ENCODE data around the gene KCTD18.

KCTD18 gene

DNA sequence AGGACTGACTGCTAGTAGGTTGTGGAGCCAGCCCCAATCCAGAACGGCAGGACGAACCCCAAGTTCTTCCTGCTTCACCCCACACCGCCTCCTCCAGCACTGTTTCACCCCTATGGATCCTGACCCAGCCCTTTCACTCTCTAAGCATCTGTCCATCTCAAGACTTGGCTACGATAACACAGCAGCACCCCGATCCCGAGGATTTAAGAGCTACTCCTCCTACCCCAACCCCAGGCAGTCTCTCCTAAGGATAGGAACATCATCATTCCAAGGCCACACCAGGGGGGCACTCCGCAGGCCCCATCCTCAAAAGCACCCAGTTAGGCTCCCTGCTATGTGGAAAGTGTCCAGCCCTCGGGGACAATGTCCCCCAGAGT, 645 bp downstream of the KCTD18 start:
- Histone ChIP-seq H3K18ac (ENCODE audit: low read length) (peak overlapping the region; percentile 96), H3K27me3 (ENCODE audit: control insufficient read depth in 3 of 3, insufficient read depth in 3 of 3, low read depth in 1 of 3, low read length in 3 of 3) (peaks cover 0 to 27% (median 0%) of the 10 kb centered on the region in 3 experiments), H3K4ac (ENCODE audit: low read length) (no peak overlapping the region), H2AFZ (ENCODE audit: low read length) (peak overlapping the region; percentile 87), H2BK120ac (ENCODE audit: low read depth, low read length) (no peak overlapping the region), H3K27ac (replicated peaks; ENCODE audit: low read length) (no peak overlapping the region), H2BK5ac (ENCODE audit: low read length) (no peak overlapping the region), H3K4me2 (ENCODE audit: insufficient read depth, low read length, poor library complexity, severe bottlenecking) (peak overlapping the region; percentile 61), H4K8ac (ENCODE audit: low read depth, low read length) (no peak overlapping the region), H2BK12ac (ENCODE audit: low read length) (no peak overlapping the region), H3K36me3 (replicated peaks in 1 of 2; ENCODE audit: control insufficient read depth in 2 of 2, insufficient read depth in 2 of 2, low read length in 2 of 2) (peaks cover 0 to 2% of the 10 kb centered on the region in 2 donors), H3K4me1 (ENCODE audit: control insufficient read depth in 2 of 2, insufficient read depth in 1 of 2, low read depth in 1 of 2, low read length in 2 of 2) (peaks cover 4 to 6% of the 10 kb centered on the region in 2 donors), H3K4me3 (ENCODE audit: low read length in 2 of 2) (peak overlapping the region; percentile 74 to 81), H3K79me1 (ENCODE audit: low read depth, low read length) (no peaks in the 10 kb centered on the region), H2BK15ac (ENCODE audit: low read length) (no peak overlapping the region), H3K9ac (ENCODE audit: low read depth, low read length, poor library complexity) (peak overlapping the region; percentile 75), H3K14ac (ENCODE audit: low read length) (no peak overlapping the region), H2AK5ac (ENCODE audit: low read depth, low read length) (peak overlapping the region; percentile 30), H3K23ac (ENCODE audit: low read depth, low read length, poor library complexity) (no peak overlapping the region), H4K91ac (ENCODE audit: low read depth, low read length, poor library complexity) (no peak overlapping the region), H3K9me3 (replicated peaks in 1 of 2; ENCODE audit: control insufficient read depth in 2 of 2, insufficient read depth in 1 of 2, low read depth in 1 of 2, low read length in 2 of 2) (no peaks in the 10 kb centered on the region)
- DNase-seq (ENCODE audit: low spot score): no peak
- WGBS, 2 donors (ENCODE audit: extremely low coverage in 2 of 2, insufficient read length in 2 of 2, insufficient replicate concordance in 1 of 2): no CpG with 5 or more reads among the region's 8 CpGs

GRCh38 chr2:200507179-200507578, 2.7 kb downstream of the KCTD18 start:
- Histone ChIP-seq H3K14ac (ENCODE audit: low read length) (no peak overlapping the region), H4K8ac (ENCODE audit: low read depth, low read length) (no peak overlapping the region), H2BK12ac (ENCODE audit: low read length) (no peak overlapping the region), H3K4me1 (ENCODE audit: control insufficient read depth in 2 of 2, insufficient read depth in 1 of 2, low read depth in 1 of 2, low read length in 2 of 2) (peaks cover 4 to 6% of the 10 kb centered on the region in 2 donors), H3K4ac (ENCODE audit: low read length) (no peak overlapping the region), H3K9ac (ENCODE audit: low read depth, low read length, poor library complexity) (no peak overlapping the region), H2BK120ac (ENCODE audit: low read depth, low read length) (no peak overlapping the region), H2BK15ac (ENCODE audit: low read length) (no peak overlapping the region), H3K9me3 (replicated peaks in 1 of 2; ENCODE audit: control insufficient read depth in 2 of 2, insufficient read depth in 1 of 2, low read depth in 1 of 2, low read length in 2 of 2) (no peaks in the 10 kb centered on the region), H3K4me3 (ENCODE audit: low read length in 2 of 2) (no peak overlapping the region), H3K4me2 (ENCODE audit: insufficient read depth, low read length, poor library complexity, severe bottlenecking) (no peak overlapping the region), H2AK5ac (ENCODE audit: low read depth, low read length) (no peak overlapping the region), H3K27ac (replicated peaks; ENCODE audit: low read length) (no peak overlapping the region), H3K23ac (ENCODE audit: low read depth, low read length, poor library complexity) (no peak overlapping the region), H3K18ac (ENCODE audit: low read length) (no peak overlapping the region), H4K91ac (ENCODE audit: low read depth, low read length, poor library complexity) (no peak overlapping the region), H3K36me3 (replicated peaks in 1 of 2; ENCODE audit: control insufficient read depth in 2 of 2, insufficient read depth in 2 of 2, low read length in 2 of 2) (peaks cover 0 to 9% of the 10 kb centered on the region in 2 donors), H2AFZ (ENCODE audit: low read length) (no peak overlapping the region), H3K27me3 (ENCODE audit: control insufficient read depth in 3 of 3, insufficient read depth in 3 of 3, low read depth in 1 of 3, low read length in 3 of 3) (peaks cover 0 to 11% (median 0%) of the 10 kb centered on the region in 3 experiments), H3K79me1 (ENCODE audit: low read depth, low read length) (no peaks in the 10 kb centered on the region), H2BK5ac (ENCODE audit: low read length) (no peak overlapping the region)
- WGBS, 2 donors (ENCODE audit: extremely low coverage in 2 of 2, insufficient read length in 2 of 2, insufficient replicate concordance in 1 of 2): 100% methylated on average over 1 of the region's 2 CpGs
- no peak for DNase-seq (ENCODE audit: low spot score)

DNA sequence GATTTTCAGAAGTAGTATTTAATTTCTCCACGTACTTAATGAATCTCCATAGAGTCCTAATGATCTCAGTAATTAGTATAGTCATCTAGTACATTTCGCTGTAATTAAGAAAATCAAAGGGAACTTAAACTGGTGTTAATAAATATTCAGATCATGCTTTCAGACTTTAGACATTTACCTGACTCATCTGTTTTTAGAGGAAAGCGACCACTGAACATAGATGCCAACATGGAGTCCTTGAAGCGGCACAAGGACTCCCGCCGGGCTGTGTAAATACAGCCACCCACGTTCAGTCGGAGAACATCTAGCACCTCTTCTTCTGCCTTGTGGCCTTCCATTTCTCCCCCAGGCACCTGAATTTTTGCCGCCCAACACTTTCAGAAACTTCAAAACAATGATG, 3.2 kb downstream of the KCTD18 start:
- Histone ChIP-seq H3K4me2 (ENCODE audit: insufficient read depth, low read length, poor library complexity, severe bottlenecking) (no peak overlapping the region), H3K4me3 (ENCODE audit: low read length in 2 of 2) (no peak overlapping the region), H2BK15ac (ENCODE audit: low read length) (no peak overlapping the region), H2BK12ac (ENCODE audit: low read length) (no peak overlapping the region), H3K4ac (ENCODE audit: low read length) (no peak overlapping the region), H3K23ac (ENCODE audit: low read depth, low read length, poor library complexity) (no peak overlapping the region), H3K4me1 (ENCODE audit: control insufficient read depth in 2 of 2, insufficient read depth in 1 of 2, low read depth in 1 of 2, low read length in 2 of 2) (peaks cover 4 to 6% of the 10 kb centered on the region in 2 donors), H2AK5ac (ENCODE audit: low read depth, low read length) (no peak overlapping the region), H2BK120ac (ENCODE audit: low read depth, low read length) (no peak overlapping the region), H3K14ac (ENCODE audit: low read length) (no peak overlapping the region), H3K27me3 (ENCODE audit: control insufficient read depth in 3 of 3, insufficient read depth in 3 of 3, low read depth in 1 of 3, low read length in 3 of 3) (peaks cover 0 to 10% (median 0%) of the 10 kb centered on the region in 3 experiments), H3K36me3 (replicated peaks in 1 of 2; ENCODE audit: control insufficient read depth in 2 of 2, insufficient read depth in 2 of 2, low read length in 2 of 2) (peaks cover 0 to 9% of the 10 kb centered on the region in 2 donors), H3K18ac (ENCODE audit: low read length) (no peak overlapping the region), H4K8ac (ENCODE audit: low read depth, low read length) (no peak overlapping the region), H2BK5ac (ENCODE audit: low read length) (no peak overlapping the region), H3K27ac (replicated peaks; ENCODE audit: low read length) (no peak overlapping the region), H4K91ac (ENCODE audit: low read depth, low read length, poor library complexity) (no peak overlapping the region), H3K79me1 (ENCODE audit: low read depth, low read length) (no peaks in the 10 kb centered on the region), H2AFZ (ENCODE audit: low read length) (no peak overlapping the region), H3K9ac (ENCODE audit: low read depth, low read length, poor library complexity) (no peak overlapping the region), H3K9me3 (replicated peaks in 1 of 2; ENCODE audit: control insufficient read depth in 2 of 2, insufficient read depth in 1 of 2, low read depth in 1 of 2, low read length in 2 of 2) (no peaks in the 10 kb centered on the region)
- no peak for DNase-seq (ENCODE audit: low spot score)
- WGBS, 2 donors (ENCODE audit: extremely low coverage in 2 of 2, insufficient read length in 2 of 2, insufficient replicate concordance in 1 of 2): no CpG with 5 or more reads among the region's 9 CpGs

DNA sequence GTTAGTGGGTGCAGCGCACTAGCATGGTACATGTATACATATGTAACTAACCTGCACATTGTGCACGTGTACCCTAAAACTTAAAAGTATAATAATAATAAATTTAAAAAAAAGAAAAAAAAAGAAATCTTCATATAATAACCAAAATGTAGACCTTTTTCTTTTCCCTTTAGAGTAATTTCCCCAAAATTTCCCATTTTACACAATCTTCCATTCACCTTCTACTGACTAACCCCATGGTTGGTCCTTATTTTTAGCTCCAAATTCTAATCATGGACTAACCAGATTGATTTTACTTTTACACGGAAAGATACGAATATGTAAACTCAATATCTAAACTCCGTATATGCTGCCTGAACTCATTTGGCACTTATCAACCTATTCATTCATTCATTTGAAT, 7.7 kb downstream of the KCTD18 start:
- Histone ChIP-seq H3K27me3 (ENCODE audit: control insufficient read depth in 3 of 3, insufficient read depth in 3 of 3, low read depth in 1 of 3, low read length in 3 of 3) (no peaks in the 10 kb centered on the region), H4K91ac (ENCODE audit: low read depth, low read length, poor library complexity) (no peak overlapping the region), H3K79me1 (ENCODE audit: low read depth, low read length) (no peaks in the 10 kb centered on the region), H3K4me1 (ENCODE audit: control insufficient read depth in 2 of 2, insufficient read depth in 1 of 2, low read depth in 1 of 2, low read length in 2 of 2) (no peaks in the 10 kb centered on the region), H4K8ac (ENCODE audit: low read depth, low read length) (no peak overlapping the region), H3K23ac (ENCODE audit: low read depth, low read length, poor library complexity) (no peak overlapping the region), H2BK15ac (ENCODE audit: low read length) (no peak overlapping the region), H3K9me3 (replicated peaks in 1 of 2; ENCODE audit: control insufficient read depth in 2 of 2, insufficient read depth in 1 of 2, low read depth in 1 of 2, low read length in 2 of 2) (no peaks in the 10 kb centered on the region), H3K4me3 (ENCODE audit: low read length in 2 of 2) (no peak overlapping the region), H3K27ac (replicated peaks; ENCODE audit: low read length) (no peak overlapping the region), H2BK12ac (ENCODE audit: low read length) (no peak overlapping the region), H3K4ac (ENCODE audit: low read length) (no peak overlapping the region), H3K4me2 (ENCODE audit: insufficient read depth, low read length, poor library complexity, severe bottlenecking) (no peak overlapping the region), H3K9ac (ENCODE audit: low read depth, low read length, poor library complexity) (no peak overlapping the region), H3K18ac (ENCODE audit: low read length) (no peak overlapping the region), H3K14ac (ENCODE audit: low read length) (no peak overlapping the region), H2BK5ac (ENCODE audit: low read length) (no peak overlapping the region), H2AFZ (ENCODE audit: low read length) (no peak overlapping the region), H2BK120ac (ENCODE audit: low read depth, low read length) (no peak overlapping the region), H3K36me3 (replicated peaks in 1 of 2; ENCODE audit: control insufficient read depth in 2 of 2, insufficient read depth in 2 of 2, low read length in 2 of 2) (peaks cover 0 to 18% of the 10 kb centered on the region in 2 donors), H2AK5ac (ENCODE audit: low read depth, low read length) (no peak overlapping the region)
- DNase-seq (ENCODE audit: low spot score): no peak
- no CpG with 5 or more reads among the region's 5 CpGs for WGBS, 2 donors (ENCODE audit: extremely low coverage in 2 of 2, insufficient read length in 2 of 2, insufficient replicate concordance in 1 of 2)
